Neuronal stem cell (in vitro differentiated cells): ENCODE measurements around the gene TDRD1.
A peak's percentile ranks its signal among the peaks of the same experiment; 100 is the strongest.

ENCODE experiments used
- DNase-seq: peaks from one replicate; pipeline ENCODE4 v3.0.0-alpha.2; 2013; ENCODE audit warnings: low spot score
- H2AFZ ChIP-seq: one replicate; pipeline ENCODE4 v1.6.1; 2013; ENCODE audit warnings: mild to moderate bottlenecking, low read length, inconsistent platforms
- H2AK5ac ChIP-seq: 2 replicates; pipeline ENCODE4 v1.6.1; 2013; ENCODE audit warnings: low read depth, mild to moderate bottlenecking, inconsistent platforms, low read length, moderate library complexity, mixed read lengths
- H2BK120ac ChIP-seq: 2 replicates; pipeline ENCODE4 v1.6.1; 2013; ENCODE audit warnings: low read depth, mild to moderate bottlenecking, inconsistent platforms, low read length, moderate library complexity, mixed read lengths
- H2BK12ac ChIP-seq: one replicate; pipeline ENCODE4 v1.6.1; 2013; ENCODE audit warnings: low read length, inconsistent platforms
- H2BK15ac ChIP-seq: 2 replicates; pipeline ENCODE4 v1.6.1; 2013; ENCODE audit warnings: mild to moderate bottlenecking, low read length, inconsistent platforms, mixed read lengths
- H2BK5ac ChIP-seq: one replicate; pipeline ENCODE4 v1.6.1; 2013; ENCODE audit warnings: inconsistent platforms, mild to moderate bottlenecking, low read length, moderate library complexity
- H3K14ac ChIP-seq: one replicate; pipeline ENCODE4 v1.6.1; 2013; ENCODE audit warnings: low read length, inconsistent platforms
- H3K18ac ChIP-seq: 2 replicates; pipeline ENCODE4 v1.6.1; 2013; ENCODE audit warnings: low read length, inconsistent platforms
- H3K23ac ChIP-seq: 2 replicates; pipeline ENCODE4 v1.6.1; 2013; ENCODE audit warnings: low read depth, mild to moderate bottlenecking, mixed read lengths, low read length, inconsistent platforms; ENCODE audit not compliant: poor library complexity
- H3K27ac ChIP-seq: replicated peaks from 3 replicates; pipeline ENCODE4 v1.5.1; 2013; ENCODE audit warnings: low read length, inconsistent platforms
- H3K27me3 ChIP-seq, 3 experiments: 2 replicates each; pipeline ENCODE4 v1.6.1; 2013; ENCODE audit warnings: low read length in 3 of 3, mild to moderate bottlenecking in 2 of 3, inconsistent platforms in 1 of 3, low read depth in 1 of 3, mixed read lengths in 1 of 3, moderate library complexity in 1 of 3; ENCODE audit not compliant: control insufficient read depth in 3 of 3, insufficient read depth in 3 of 3
- H3K36me3 ChIP-seq, 2 donors: replicated peaks in 1 of 2; 2 replicates each; pipeline ENCODE4 v1.6.1; 2013; ENCODE audit warnings: low read length in 2 of 2; ENCODE audit not compliant: control insufficient read depth in 2 of 2, insufficient read depth in 2 of 2
- H3K4ac ChIP-seq: 2 replicates; pipeline ENCODE4 v1.6.1; 2013; ENCODE audit warnings: inconsistent platforms, mild to moderate bottlenecking, low read length, moderate library complexity
- H3K4me1 ChIP-seq, 2 donors: 1 replicate in 1 of 2; 2 replicates in 1 of 2; pipeline ENCODE4 v1.6.1; 2013; ENCODE audit warnings: low read length in 2 of 2, low read depth in 1 of 2; ENCODE audit not compliant: control insufficient read depth in 2 of 2, insufficient read depth in 1 of 2
- H3K4me2 ChIP-seq: one replicate; pipeline ENCODE4 v1.6.1; 2013; ENCODE audit warnings: mild to moderate bottlenecking, low read length, inconsistent platforms; ENCODE audit not compliant: insufficient read depth, poor library complexity, severe bottlenecking
- H3K4me3 ChIP-seq, 2 donors: 2 replicates each; pipeline ENCODE4 v1.5.1; 2013; ENCODE audit warnings: low read length in 2 of 2, mild to moderate bottlenecking in 2 of 2, inconsistent platforms in 1 of 2, moderate library complexity in 1 of 2
- H3K79me1 ChIP-seq: one replicate; pipeline ENCODE4 v1.6.1; 2013; ENCODE audit warnings: low read depth, mild to moderate bottlenecking, inconsistent platforms, low read length, moderate library complexity
- H3K9ac ChIP-seq: one replicate; pipeline ENCODE4 v1.6.1; 2013; ENCODE audit warnings: mild to moderate bottlenecking, low read depth, low read length, inconsistent platforms; ENCODE audit not compliant: poor library complexity
- H3K9me3 ChIP-seq, 2 donors: replicated peaks in 1 of 2; 2 replicates each; pipeline versions ENCODE3 to v1.6.1; 2013; ENCODE audit warnings: low read length in 2 of 2, mild to moderate bottlenecking in 2 of 2, inconsistent platforms in 1 of 2, low read depth in 1 of 2, mixed read lengths in 1 of 2, moderate library complexity in 1 of 2; ENCODE audit not compliant: control insufficient read depth in 2 of 2, insufficient read depth in 1 of 2
- H4K8ac ChIP-seq: one replicate; pipeline ENCODE4 v1.6.1; 2013; ENCODE audit warnings: low read depth, mild to moderate bottlenecking, inconsistent platforms, low read length, moderate library complexity
- H4K91ac ChIP-seq: one replicate; pipeline ENCODE4 v1.6.1; 2013; ENCODE audit warnings: low read length, low read depth, mild to moderate bottlenecking, inconsistent platforms; ENCODE audit not compliant: poor library complexity
- WGBS, 2 donors: extraction: QIAGEN DNeasy Blood & Tissue Kit; methylation state at CpG; one replicate each; pipeline ENCODE4 v1.1.7; 2013; ENCODE audit warnings: missing lambda C conversion rate in 2 of 2, mixed read lengths in 1 of 2; ENCODE audit not compliant: insufficient read length in 2 of 2, insufficient replicate concordance in 1 of 2; ENCODE audit errors: extremely low coverage in 2 of 2; 5-methylcytosine and 5-hydroxymethylcytosine counted together

The TDRD1 gene

GRCh38 chr10:114244126-114244525, 65.0 kb downstream of the TDRD1 start:
- Histone ChIP-seq H2BK15ac (no peak overlapping the region), H3K4me3 (no peak overlapping the region), H3K9me3 (peaks cover 0 to 2% of the 10 kb centered on the region in 2 donors), H3K9ac (no peak overlapping the region), H3K18ac (no peak overlapping the region), H2AK5ac (no peak overlapping the region), H3K36me3 (no peaks in the 10 kb centered on the region), H3K14ac (no peak overlapping the region), H4K91ac (no peak overlapping the region), H3K23ac (no peak overlapping the region), H3K4ac (no peak overlapping the region), H2AFZ (no peak overlapping the region), H3K4me2 (no peak overlapping the region), H3K27me3 (peaks cover 2 to 75% (median 18%) of the 10 kb centered on the region in 3 experiments), H3K4me1 (peaks cover 6 to 8% of the 10 kb centered on the region in 2 donors), H2BK12ac (no peak overlapping the region), H3K79me1 (no peaks in the 10 kb centered on the region), H4K8ac (no peak overlapping the region), H3K27ac (no peak overlapping the region), H2BK120ac (no peak overlapping the region), H2BK5ac (no peak overlapping the region)
- no CpG with 5 or more reads among the region's 6 CpGs for WGBS, 2 donors
- DNase-seq: no peak

- WGBS, 2 donors: no CpG with 5 or more reads among the region's 9 CpGs
- Histone ChIP-seq H3K27me3 (peaks cover 0 to 64% (median 7%) of the 10 kb centered on the region in 3 experiments), H2BK12ac (no peak overlapping the region)
Measured at GRCh38 chr10:114245121-114245791, 66.1 kb downstream of the TDRD1 start.

GRCh38 chr10:114246679-114247305, 67.6 kb downstream of the TDRD1 start:
- Histone ChIP-seq H3K4me2 (no peak overlapping the region), H3K9me3 (peaks cover 0 to 2% of the 10 kb centered on the region in 2 donors), H3K4me1 (peaks cover 0 to 8% of the 10 kb centered on the region in 2 donors), H2AFZ (no peak overlapping the region), H2BK5ac (no peak overlapping the region), H3K27ac (no peak overlapping the region), H3K9ac (no peak overlapping the region), H2BK15ac (no peak overlapping the region), H4K8ac (no peak overlapping the region), H4K91ac (no peak overlapping the region), H3K79me1 (no peaks in the 10 kb centered on the region), H3K27me3 (peaks cover 0 to 48% (median 3%) of the 10 kb centered on the region in 3 experiments), H3K14ac (no peak overlapping the region), H2BK120ac (no peak overlapping the region), H3K4ac (no peak overlapping the region), H3K23ac (no peak overlapping the region), H3K18ac (no peak overlapping the region), H3K4me3 (no peak overlapping the region), H2AK5ac (no peak overlapping the region), H3K36me3 (no peaks in the 10 kb centered on the region), H2BK12ac (no peak overlapping the region)
- no CpG with 5 or more reads among the region's 7 CpGs for WGBS, 2 donors
- DNase-seq: no peak

More at GRCh38 chr10:114245121-114245791, 66.1 kb downstream of the TDRD1 start:
- H3K4ac ChIP-seq: no peak overlapping the region
- no peak overlapping the region for H2BK5ac ChIP-seq
- H2AFZ ChIP-seq: no peak overlapping the region
- no peak overlapping the region for H4K91ac ChIP-seq
- H3K4me2 ChIP-seq: no peak overlapping the region
- no peak overlapping the region for H2AK5ac ChIP-seq
- H3K18ac ChIP-seq: peak overlapping the region; percentile 61
- no peak for DNase-seq
- no peak overlapping the region for H4K8ac ChIP-seq
- H3K9me3 ChIP-seq: peaks cover 0 to 2% of the 10 kb centered on the region in 2 donors
- no peak overlapping the region for H3K14ac ChIP-seq
- H3K36me3 ChIP-seq: no peaks in the 10 kb centered on the region
- peaks cover 0 to 8% of the 10 kb centered on the region in 2 donors for H3K4me1 ChIP-seq
- H3K79me1 ChIP-seq: no peaks in the 10 kb centered on the region
- no peak overlapping the region for H3K4me3 ChIP-seq
- no peak overlapping the region for H3K27ac ChIP-seq
- H3K23ac ChIP-seq: no peak overlapping the region
- H3K9ac ChIP-seq: no peak overlapping the region
- no peak overlapping the region for H2BK120ac ChIP-seq
- no peak overlapping the region for H2BK15ac ChIP-seq

GRCh38 chr10:114250236-114250635, 71.1 kb downstream of the TDRD1 start:
- H3K23ac ChIP-seq: no peak overlapping the region
- no peak overlapping the region for H3K4me2 ChIP-seq
- H3K14ac ChIP-seq: no peak overlapping the region
- no peak overlapping the region for H3K4ac ChIP-seq
- H3K36me3 ChIP-seq: no peaks in the 10 kb centered on the region
- no peak overlapping the region for H2BK15ac ChIP-seq
- DNase-seq: no peak
- peaks cover 0 to 14% (median 0%) of the 10 kb centered on the region in 3 experiments for H3K27me3 ChIP-seq
- peak overlapping the region; percentile 16 for H2BK5ac ChIP-seq
- H2BK120ac ChIP-seq: no peak overlapping the region
- H2AFZ ChIP-seq: no peak overlapping the region
- H3K9ac ChIP-seq: no peak overlapping the region
- H2BK12ac ChIP-seq: no peak overlapping the region
- H2AK5ac ChIP-seq: no peak overlapping the region
- WGBS, 2 donors: no CpG with 5 or more reads among the region's 6 CpGs
- no peaks in the 10 kb centered on the region for H3K79me1 ChIP-seq
- no peak overlapping the region for H3K4me3 ChIP-seq
- H3K18ac ChIP-seq: peak overlapping the region; percentile 21
- H3K4me1 ChIP-seq: peaks cover 0 to 2% of the 10 kb centered on the region in 2 donors
- H4K8ac ChIP-seq: no peak overlapping the region
- no peak overlapping the region for H3K27ac ChIP-seq
- no peak overlapping the region for H4K91ac ChIP-seq
- peaks cover 0 to 1% of the 10 kb centered on the region in 2 donors for H3K9me3 ChIP-seq
